Adipocyte (in vitro differentiated cells): ENCODE measurements around the gene PIEZO2.

Experiments used
- DNase-seq: peaks from one replicate; pipeline ENCODE4 v3.0.0-alpha.2; 2015; ENCODE audit warnings: low read depth
- H3K27me3 ChIP-seq: replicated peaks from 2 replicates; pipeline ENCODE4 v1.7.0; 2013; ENCODE audit warnings: mild to moderate bottlenecking, low read length, moderate library complexity; ENCODE audit not compliant: control insufficient read depth, insufficient read depth
- H3K36me3 ChIP-seq: 2 replicates; pipeline ENCODE4 v1.7.0; 2013; ENCODE audit warnings: low read length, mild to moderate bottlenecking, moderate library complexity; ENCODE audit not compliant: control insufficient read depth, insufficient read depth, severe bottlenecking
- H3K4me1 ChIP-seq: 2 replicates; pipeline ENCODE4 v1.7.0; 2013; ENCODE audit warnings: mild to moderate bottlenecking, low read length, moderate library complexity; ENCODE audit not compliant: control insufficient read depth, insufficient read depth
- H3K4me3 ChIP-seq: 2 replicates; pipeline ENCODE4 v1.7.0; 2013; ENCODE audit warnings: mild to moderate bottlenecking, low read length, moderate library complexity
- H3K9ac ChIP-seq: 2 replicates; pipeline ENCODE4 v1.7.0; 2013; ENCODE audit warnings: mild to moderate bottlenecking, low read length, moderate library complexity
- H3K9me3 ChIP-seq: 2 replicates; pipeline ENCODE4 v1.7.0; 2013; ENCODE audit warnings: mild to moderate bottlenecking, low read length, moderate library complexity; ENCODE audit not compliant: control insufficient read depth

The PIEZO2 gene

GRCh38 chr18:11055721-11056120 is 93.6 kb downstream of the PIEZO2 start:
- H3K4me3 ChIP-seq, result no peak overlapping the region
- DNase-seq, result no peak

GRCh38 chr18:11054497-11054896 is 94.9 kb downstream of the PIEZO2 start:
- Histone ChIP-seq H3K4me1 (no peaks in the 10 kb centered on the region), H3K27me3 (peaks cover 4% of the 10 kb centered on the region), H3K4me3 (no peak overlapping the region), H3K9me3 (no peaks in the 10 kb centered on the region), H3K36me3 (no peaks in the 10 kb centered on the region), H3K9ac (no peak overlapping the region)
- DNase-seq, result no peak

More at GRCh38 chr18:11055721-11056120, 93.6 kb downstream of the PIEZO2 start:
- no peaks in the 10 kb centered on the region for H3K36me3 ChIP-seq
- H3K9ac ChIP-seq, result no peak overlapping the region
- no peaks in the 10 kb centered on the region for H3K4me1 ChIP-seq
- no peaks in the 10 kb centered on the region for H3K9me3 ChIP-seq
- peaks cover 4% of the 10 kb centered on the region for H3K27me3 ChIP-seq

GRCh38 chr18:11053293-11053692 is 96.1 kb downstream of the PIEZO2 start:
- no peak overlapping the region for H3K4me3 ChIP-seq
- no peaks in the 10 kb centered on the region for H3K9me3 ChIP-seq
- no peak overlapping the region for H3K9ac ChIP-seq
- no peaks in the 10 kb centered on the region for H3K4me1 ChIP-seq
- DNase-seq, result no peak
- H3K27me3 ChIP-seq, result peaks cover 4% of the 10 kb centered on the region
- no peaks in the 10 kb centered on the region for H3K36me3 ChIP-seq

GRCh38 chr18:11052800-11053199 is 96.6 kb downstream of the PIEZO2 start:
- peaks cover 4% of the 10 kb centered on the region for H3K27me3 ChIP-seq
- no peak for DNase-seq
- H3K4me1 ChIP-seq, result no peaks in the 10 kb centered on the region
- H3K36me3 ChIP-seq, result no peaks in the 10 kb centered on the region
- no peak overlapping the region for H3K9ac ChIP-seq
- H3K9me3 ChIP-seq, result no peaks in the 10 kb centered on the region
- no peak overlapping the region for H3K4me3 ChIP-seq

- H3K9ac ChIP-seq, result no peak overlapping the region
- peaks cover 4% of the 10 kb centered on the region for H3K27me3 ChIP-seq
- no peaks in the 10 kb centered on the region for H3K36me3 ChIP-seq
- no peak overlapping the region for H3K4me3 ChIP-seq
- no peaks in the 10 kb centered on the region for H3K4me1 ChIP-seq
- DNase-seq, result no peak
- H3K9me3 ChIP-seq, result no peaks in the 10 kb centered on the region
Observed at GRCh38 chr18:11051462-11051861, 97.9 kb downstream of the PIEZO2 start.

- no peaks in the 10 kb centered on the region for H3K4me1 ChIP-seq
- H3K9ac ChIP-seq, result no peak overlapping the region
- H3K27me3 ChIP-seq, result peaks cover 4% of the 10 kb centered on the region
- DNase-seq, result no peak
- no peak overlapping the region for H3K4me3 ChIP-seq
- H3K9me3 ChIP-seq, result no peaks in the 10 kb centered on the region
- no peaks in the 10 kb centered on the region for H3K36me3 ChIP-seq
Observed at GRCh38 chr18:11050966-11051365, 98.4 kb downstream of the PIEZO2 start.

- no peak for DNase-seq
- Histone ChIP-seq H3K36me3 (no peaks in the 10 kb centered on the region), H3K4me1 (no peaks in the 10 kb centered on the region), H3K9ac (no peak overlapping the region), H3K27me3 (no peaks in the 10 kb centered on the region), H3K9me3 (peaks cover 4% of the 10 kb centered on the region), H3K4me3 (no peak overlapping the region)
Observed at GRCh38 chr18:11047817-11048216, 101.6 kb downstream of the PIEZO2 start.

- no peak overlapping the region for H3K9ac ChIP-seq
- H3K36me3 ChIP-seq, result no peaks in the 10 kb centered on the region
- DNase-seq, result no peak
- H3K27me3 ChIP-seq, result peaks cover 3% of the 10 kb centered on the region
- H3K9me3 ChIP-seq, result peaks cover 4% of the 10 kb centered on the region
- H3K4me1 ChIP-seq, result no peaks in the 10 kb centered on the region
- no peak overlapping the region for H3K4me3 ChIP-seq
Observed at GRCh38 chr18:11047156-11047555, 102.2 kb downstream of the PIEZO2 start.

- H3K9ac ChIP-seq, result no peak overlapping the region
- peaks cover 4% of the 10 kb centered on the region for H3K9me3 ChIP-seq
- no peaks in the 10 kb centered on the region for H3K36me3 ChIP-seq
- no peak for DNase-seq
- no peak overlapping the region for H3K4me3 ChIP-seq
- H3K4me1 ChIP-seq, result no peaks in the 10 kb centered on the region
- peaks cover 3% of the 10 kb centered on the region for H3K27me3 ChIP-seq
Observed at GRCh38 chr18:11046140-11046539, 103.2 kb downstream of the PIEZO2 start.

GRCh38 chr18:11043694-11044093 is 105.7 kb downstream of the PIEZO2 start:
- H3K9ac ChIP-seq, result no peak overlapping the region
- H3K4me3 ChIP-seq, result no peak overlapping the region
- peaks cover 4% of the 10 kb centered on the region for H3K9me3 ChIP-seq
- H3K27me3 ChIP-seq, result peaks cover 3% of the 10 kb centered on the region
- no peak for DNase-seq
- H3K4me1 ChIP-seq, result no peaks in the 10 kb centered on the region
- H3K36me3 ChIP-seq, result no peaks in the 10 kb centered on the region

- Histone ChIP-seq H3K4me3 (no peak overlapping the region), H3K9me3 (peaks cover 4% of the 10 kb centered on the region), H3K9ac (no peak overlapping the region), H3K27me3 (peaks cover 3% of the 10 kb centered on the region), H3K36me3 (no peaks in the 10 kb centered on the region), H3K4me1 (no peaks in the 10 kb centered on the region)
- DNase-seq, result no peak
Observed at GRCh38 chr18:11042247-11042646, 107.1 kb downstream of the PIEZO2 start.

- Histone ChIP-seq H3K9me3 (peaks cover 4% of the 10 kb centered on the region), H3K4me1 (no peaks in the 10 kb centered on the region), H3K36me3 (no peaks in the 10 kb centered on the region), H3K27me3 (peaks cover 3% of the 10 kb centered on the region), H3K4me3 (no peak overlapping the region), H3K9ac (no peak overlapping the region)
- DNase-seq, result peak; percentile 87
Observed at GRCh38 chr18:11040823-11041656, 108.3 kb downstream of the PIEZO2 start.
